Fibroblast of the aortic adventitia (primary cell): ENCODE measurements around the gene CPEB1. TPM values are rescaled to one million over a fixed set of nuclear protein-coding genes. Genes with fewer than 3 reads are reported as not detected.

Experiments used
- DNase-seq: peaks from one replicate; pipeline ENCODE4 v3.0.0-alpha.2; 2010; ENCODE audit warnings: low read depth
- H3K4me3 ChIP-seq: 2 replicates; pipeline ENCODE4 v1.5.1; 2011; ENCODE audit warnings: low read depth, mild to moderate bottlenecking, control low read depth, low read length, moderate library complexity
- total RNA-seq: library from RNA; depleted of rRNA; stranded (reverse); fragments of >200 nt; gene quantifications from 2 replicates; pipeline ENCODE4 v1.2.3, GENCODE V29; 2012; ENCODE audit warnings: low replicate concordance
- TF ChIP-seq, protein P1 (sequence below): IDR thresholded peaks from 2 replicates; pipeline ENCODE4 v1.5.1; 2011; ENCODE audit warnings: mild to moderate bottlenecking, low read length, control low read depth, inconsistent platforms; ENCODE audit not compliant: insufficient read depth

Gene CPEB1
- total RNA-seq, 1 donor = 40.9 TPM

GRCh38 chr15:82540984-82541431 lies 106.2 kb downstream of the CPEB1 start:
- TF ChIP-seq, protein P1, sequence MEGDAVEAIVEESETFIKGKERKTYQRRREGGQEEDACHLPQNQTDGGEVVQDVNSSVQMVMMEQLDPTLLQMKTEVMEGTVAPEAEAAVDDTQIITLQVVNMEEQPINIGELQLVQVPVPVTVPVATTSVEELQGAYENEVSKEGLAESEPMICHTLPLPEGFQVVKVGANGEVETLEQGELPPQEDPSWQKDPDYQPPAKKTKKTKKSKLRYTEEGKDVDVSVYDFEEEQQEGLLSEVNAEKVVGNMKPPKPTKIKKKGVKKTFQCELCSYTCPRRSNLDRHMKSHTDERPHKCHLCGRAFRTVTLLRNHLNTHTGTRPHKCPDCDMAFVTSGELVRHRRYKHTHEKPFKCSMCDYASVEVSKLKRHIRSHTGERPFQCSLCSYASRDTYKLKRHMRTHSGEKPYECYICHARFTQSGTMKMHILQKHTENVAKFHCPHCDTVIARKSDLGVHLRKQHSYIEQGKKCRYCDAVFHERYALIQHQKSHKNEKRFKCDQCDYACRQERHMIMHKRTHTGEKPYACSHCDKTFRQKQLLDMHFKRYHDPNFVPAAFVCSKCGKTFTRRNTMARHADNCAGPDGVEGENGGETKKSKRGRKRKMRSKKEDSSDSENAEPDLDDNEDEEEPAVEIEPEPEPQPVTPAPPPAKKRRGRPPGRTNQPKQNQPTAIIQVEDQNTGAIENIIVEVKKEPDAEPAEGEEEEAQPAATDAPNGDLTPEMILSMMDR = no peak
- peak; percentile 35 for DNase-seq
- peak overlapping the region; percentile 99 for H3K4me3 ChIP-seq

DNA sequence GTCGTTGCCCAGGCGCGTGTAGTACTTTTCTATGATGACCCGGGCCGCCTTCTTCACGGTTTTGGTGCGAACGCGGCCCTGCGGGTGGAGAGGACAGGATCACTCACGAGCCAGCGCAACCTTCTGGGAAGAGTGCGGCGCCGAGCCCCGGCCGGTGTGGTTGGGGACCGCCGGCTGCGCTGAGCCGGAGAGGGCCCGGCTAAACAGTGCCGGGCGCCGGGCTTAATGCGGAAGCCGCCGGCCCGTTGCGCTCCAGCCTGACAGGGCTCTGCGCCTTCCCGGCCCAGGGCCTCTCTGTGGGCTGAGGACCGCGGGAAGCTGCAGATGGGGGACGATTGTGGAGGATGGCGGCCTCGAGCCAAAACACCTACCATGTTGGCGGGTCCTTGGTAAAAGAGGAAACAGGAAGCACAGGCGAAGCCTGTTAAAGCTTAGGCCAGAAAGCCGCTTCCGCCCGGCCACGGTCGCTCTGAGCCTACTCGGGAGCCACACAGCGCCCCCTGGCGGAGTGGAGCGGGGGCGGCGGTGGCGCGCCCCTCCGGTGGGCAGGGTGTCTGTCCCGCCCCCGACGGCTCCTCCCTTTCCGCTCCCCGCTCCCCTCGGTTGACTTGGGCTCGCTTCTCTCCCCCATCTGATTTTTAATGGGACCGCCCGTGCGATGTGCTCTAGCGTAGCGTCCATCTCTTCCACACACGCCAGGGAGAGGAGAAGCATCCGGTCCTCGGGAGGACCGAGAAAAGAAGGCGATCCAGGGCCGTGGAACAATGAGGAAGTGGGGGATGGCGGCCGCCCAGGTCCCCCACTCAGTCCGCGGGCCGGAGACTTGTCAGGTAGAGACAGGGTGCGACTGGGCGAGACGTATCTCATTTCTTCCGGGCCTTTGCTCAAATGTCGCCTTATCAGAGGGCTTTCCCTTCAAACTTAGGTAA lies 106.8 kb downstream of the CPEB1 start, which contains the start of gene RPS17:
Gene RPS17 (minus strand): TSS at position 403 of the 929 bp plus-strand sequence. CDS start 29 bp downstream, at position 374.
- TF ChIP-seq, protein P1 = peak; percentile 89
- peak; percentile 95 for DNase-seq
- H3K4me3 ChIP-seq = peak within 1 kb of the TSS; percentile 99

- no peak for DNase-seq
- TF ChIP-seq, protein P1 = no peak
- peak overlapping the region; percentile 99 for H3K4me3 ChIP-seq
Observed at GRCh38 chr15:82539691-82540054, 107.5 kb downstream of the CPEB1 start.

DNA sequence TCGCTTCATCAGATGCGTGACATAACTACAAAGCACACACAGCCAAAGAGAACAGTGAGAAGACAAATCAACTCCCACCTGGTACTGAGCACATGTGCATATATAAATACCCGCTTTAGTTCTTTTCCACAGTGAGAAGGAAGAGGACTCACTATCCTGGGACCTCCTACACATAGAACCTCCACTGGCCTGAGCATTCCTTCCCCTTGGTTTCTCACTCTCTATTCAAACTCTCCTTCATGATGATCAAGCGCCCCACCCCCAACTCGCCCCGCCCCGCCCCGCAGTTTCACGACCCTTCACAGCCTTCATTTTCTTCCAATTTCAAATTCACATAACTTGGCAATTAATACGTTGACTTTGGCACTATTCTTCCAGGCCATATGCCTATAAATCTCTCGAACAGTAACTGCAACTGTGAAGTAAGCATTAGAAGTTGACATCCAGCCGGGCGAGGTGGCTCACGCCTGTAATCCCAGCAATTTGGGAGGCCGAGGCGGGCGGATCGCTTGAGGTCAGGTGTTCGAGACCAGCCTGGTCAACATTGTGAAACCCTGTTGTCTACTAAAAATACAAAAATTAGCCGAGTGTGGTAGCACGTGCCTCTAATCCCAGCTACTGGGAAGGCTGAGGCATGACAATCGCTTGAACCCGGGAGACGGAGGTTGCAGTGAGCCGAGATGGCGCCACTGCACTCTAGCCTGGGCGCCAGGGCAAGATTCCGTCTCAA lies 108.0 kb downstream of the CPEB1 start:
- TF ChIP-seq, protein P1 = no peak
- peak; percentile 34 for DNase-seq
- peak overlapping the region; percentile 99 for H3K4me3 ChIP-seq

DNA sequence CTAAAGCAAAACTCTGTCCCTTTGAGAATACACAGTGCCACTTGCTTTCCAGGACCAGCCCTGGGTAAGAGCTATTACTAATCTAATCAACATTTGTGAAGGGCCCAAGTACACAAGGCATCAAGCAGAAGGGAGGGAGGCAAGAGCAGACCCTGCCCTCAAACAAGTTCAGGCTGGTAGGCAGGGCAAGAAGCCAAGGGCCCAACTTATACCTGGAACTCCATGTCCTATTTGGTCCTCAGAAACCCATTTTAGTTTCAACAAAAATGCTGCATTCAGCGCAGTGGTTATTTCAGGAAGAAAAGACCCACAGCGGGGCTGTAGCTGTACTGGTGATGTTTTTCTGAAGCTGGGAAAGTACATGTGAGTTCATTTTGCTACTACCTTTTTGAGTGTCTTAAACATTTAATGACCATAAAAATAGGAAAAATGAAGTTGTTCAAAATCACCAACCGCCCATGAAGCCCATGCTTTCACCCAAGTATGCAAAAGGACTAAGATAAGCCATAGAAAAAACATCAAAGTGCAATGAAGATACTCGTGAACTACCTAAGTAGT lies 109.7 kb downstream of the CPEB1 start:
- no peak overlapping the region for H3K4me3 ChIP-seq
- TF ChIP-seq, protein P1 = no peak
- DNase-seq = no peak
